ENCODE results near the gene FAM219A.
"Not testable (repeated sequence)": the region's sequence is repeated elsewhere in the genome, so short reads cannot be mapped to it uniquely, and the experiment has no call there.

The FAM219A gene

DNA sequence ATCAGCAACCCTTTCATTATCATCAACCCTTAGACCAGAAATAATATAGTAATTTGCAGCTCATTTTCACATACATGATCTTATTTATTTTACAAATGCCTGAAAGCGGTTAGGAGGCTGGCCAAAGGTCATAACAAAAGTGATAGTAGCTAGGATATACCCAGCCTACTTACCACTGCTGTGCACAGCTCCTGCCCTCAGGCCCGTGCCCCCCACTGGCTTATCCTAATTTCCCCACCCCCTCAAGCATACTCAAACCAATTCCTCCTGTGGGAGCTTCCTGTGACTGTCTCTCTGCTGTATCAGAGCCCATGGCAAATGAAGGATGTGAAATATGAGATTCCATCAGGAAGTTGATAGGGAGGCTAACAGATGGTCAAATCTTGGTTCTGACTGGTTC, 14.8 kb downstream of the FAM219A start:
- H3K4me1 ChIP-seq (ENCODE audit: insufficient read depth, low read length), result peaks cover 12% of the 10 kb centered on the region
- no peak overlapping the region for H3K9ac ChIP-seq (ENCODE audit: low read depth, low read length)
- no peaks in the 10 kb centered on the region; the same call in 1 of the 2 replicates for H3K9me3 ChIP-seq (ENCODE audit: control insufficient read depth, insufficient read depth, low read length)
- H3K36me3 ChIP-seq (ENCODE audit: insufficient read depth, low read length), result no peaks in the 10 kb centered on the region

- Histone ChIP-seq H3K36me3 (ENCODE audit: insufficient read depth, low read length) (no peaks in the 10 kb centered on the region), H3K9me3 (ENCODE audit: control insufficient read depth, insufficient read depth, low read length) (no peaks in the 10 kb centered on the region; the same call in 1 of the 2 replicates), H3K9ac (ENCODE audit: low read depth, low read length) (no peak overlapping the region), H3K4me1 (ENCODE audit: insufficient read depth, low read length) (peaks cover 12% of the 10 kb centered on the region)
Observed at GRCh38 chr9:34442770-34443169, 15.6 kb downstream of the FAM219A start.

- peaks cover 12% of the 10 kb centered on the region for H3K4me1 ChIP-seq (ENCODE audit: insufficient read depth, low read length)
- H3K36me3 ChIP-seq (ENCODE audit: insufficient read depth, low read length), result no peaks in the 10 kb centered on the region
- H3K9ac ChIP-seq (ENCODE audit: low read depth, low read length), result no peak overlapping the region
- H3K9me3 ChIP-seq (ENCODE audit: control insufficient read depth, insufficient read depth, low read length), result no peaks in the 10 kb centered on the region; the same call in 1 of the 2 replicates
Observed at GRCh38 chr9:34440017-34440416, 18.4 kb downstream of the FAM219A start.

GRCh38 chr9:34438465-34438864, 19.9 kb downstream of the FAM219A start:
- not testable (repeated sequence) for H3K36me3 ChIP-seq (ENCODE audit: insufficient read depth, low read length); H3K9ac ChIP-seq (ENCODE audit: low read depth, low read length); H3K4me1 ChIP-seq (ENCODE audit: insufficient read depth, low read length); H3K9me3 ChIP-seq (ENCODE audit: control insufficient read depth, insufficient read depth, low read length)

GRCh38 chr9:34437926-34438307, 20.5 kb downstream of the FAM219A start:
- H3K36me3 ChIP-seq (ENCODE audit: insufficient read depth, low read length); H3K9ac ChIP-seq (ENCODE audit: low read depth, low read length); H3K9me3 ChIP-seq (ENCODE audit: control insufficient read depth, insufficient read depth, low read length); H3K4me1 ChIP-seq (ENCODE audit: insufficient read depth, low read length): not testable (repeated sequence)

GRCh38 chr9:34437006-34437925, 21.1 kb downstream of the FAM219A start:
- no peaks in the 10 kb centered on the region for H3K4me1 ChIP-seq (ENCODE audit: insufficient read depth, low read length)
- H3K36me3 ChIP-seq (ENCODE audit: insufficient read depth, low read length), result no peaks in the 10 kb centered on the region
- no peak overlapping the region for H3K9ac ChIP-seq (ENCODE audit: low read depth, low read length)
- no peaks in the 10 kb centered on the region; the same call in 1 of the 2 replicates for H3K9me3 ChIP-seq (ENCODE audit: control insufficient read depth, insufficient read depth, low read length)

DNA sequence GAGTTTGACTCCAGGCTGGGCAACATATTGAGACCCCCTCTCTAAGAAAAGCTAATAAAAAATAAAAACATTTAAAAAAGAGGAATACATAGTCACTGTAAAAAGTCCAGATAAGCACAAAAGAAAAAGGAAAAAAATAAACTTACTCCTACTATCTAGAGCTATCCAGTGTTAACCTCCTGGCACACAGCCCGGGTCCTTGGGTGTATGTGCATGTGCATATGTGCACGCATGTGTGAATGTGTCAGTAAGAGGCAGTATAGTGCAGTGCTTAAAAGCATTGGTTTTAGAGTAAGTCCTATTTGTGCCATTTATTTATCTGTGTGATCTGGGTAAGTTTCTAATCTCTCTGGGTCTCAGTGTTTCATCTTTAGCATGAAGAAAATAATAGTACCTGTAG, 26.7 kb downstream of the FAM219A start:
- no peaks in the 10 kb centered on the region for H3K4me1 ChIP-seq (ENCODE audit: insufficient read depth, low read length)
- no peak overlapping the region for H3K9ac ChIP-seq (ENCODE audit: low read depth, low read length)
- H3K9me3 ChIP-seq (ENCODE audit: control insufficient read depth, insufficient read depth, low read length), result no peaks in the 10 kb centered on the region
- no peaks in the 10 kb centered on the region for H3K36me3 ChIP-seq (ENCODE audit: insufficient read depth, low read length)

GRCh38 chr9:34430843-34431437, 27.4 kb downstream of the FAM219A start:
- Histone ChIP-seq H3K4me1 (ENCODE audit: insufficient read depth, low read length) (no peaks in the 10 kb centered on the region), H3K9me3 (ENCODE audit: control insufficient read depth, insufficient read depth, low read length) (no peaks in the 10 kb centered on the region), H3K36me3 (ENCODE audit: insufficient read depth, low read length) (no peaks in the 10 kb centered on the region), H3K9ac (ENCODE audit: low read depth, low read length) (no peak overlapping the region)

- Histone ChIP-seq H3K36me3 (ENCODE audit: insufficient read depth, low read length) (no peaks in the 10 kb centered on the region), H3K9me3 (ENCODE audit: control insufficient read depth, insufficient read depth, low read length) (no peaks in the 10 kb centered on the region), H3K4me1 (ENCODE audit: insufficient read depth, low read length) (no peaks in the 10 kb centered on the region), H3K9ac (ENCODE audit: low read depth, low read length) (no peak overlapping the region)
Observed at GRCh38 chr9:34428325-34428958, 29.9 kb downstream of the FAM219A start.

DNA sequence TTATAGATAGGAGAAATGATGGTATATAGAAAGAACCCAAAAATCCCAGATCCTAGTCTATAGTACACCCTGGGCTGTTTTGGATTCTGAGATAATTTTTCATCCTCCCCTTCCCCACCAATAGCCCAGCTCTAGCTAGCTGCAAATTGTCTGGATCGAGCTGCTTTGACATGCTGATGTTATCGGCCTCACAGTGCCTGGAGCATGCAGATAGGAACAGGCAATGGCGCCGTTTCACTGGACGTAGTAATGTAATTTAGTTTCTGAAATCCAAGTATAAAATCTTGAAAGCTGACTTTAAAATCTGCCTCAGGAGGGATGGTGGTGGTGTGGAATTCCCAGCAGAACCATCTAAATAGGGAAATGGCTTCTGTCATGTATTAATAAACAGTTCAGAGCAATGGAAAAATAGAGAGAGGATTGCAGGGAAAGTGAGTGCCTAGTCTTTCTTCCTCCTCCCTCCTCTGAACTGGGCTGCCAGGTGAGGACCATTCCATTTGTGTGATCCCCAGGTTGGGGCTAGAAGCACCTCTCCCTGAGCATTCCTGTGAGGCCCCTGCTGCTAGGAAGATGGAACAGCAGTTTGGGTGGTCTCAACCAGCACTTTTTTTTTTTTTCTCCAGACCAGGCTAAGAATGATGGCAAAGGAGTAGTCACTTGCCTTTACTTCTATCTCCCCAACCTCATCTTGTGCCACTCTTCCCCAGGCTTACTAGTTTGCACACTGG, 31.9 kb downstream of the FAM219A start:
- Histone ChIP-seq H3K36me3 (ENCODE audit: insufficient read depth, low read length) (no peaks in the 10 kb centered on the region), H3K4me1 (ENCODE audit: insufficient read depth, low read length) (no peaks in the 10 kb centered on the region), H3K9me3 (ENCODE audit: control insufficient read depth, insufficient read depth, low read length) (no peaks in the 10 kb centered on the region), H3K9ac (ENCODE audit: low read depth, low read length) (no peak overlapping the region)

- H3K9me3 ChIP-seq (ENCODE audit: control insufficient read depth, insufficient read depth, low read length), result no peaks in the 10 kb centered on the region
- no peaks in the 10 kb centered on the region for H3K36me3 ChIP-seq (ENCODE audit: insufficient read depth, low read length)
- H3K4me1 ChIP-seq (ENCODE audit: insufficient read depth, low read length), result peaks cover 7% of the 10 kb centered on the region; the same call in 1 of the 2 replicates
- H3K9ac ChIP-seq (ENCODE audit: low read depth, low read length), result no peak overlapping the region
Observed at GRCh38 chr9:34419716-34420504, 38.5 kb downstream of the FAM219A start.

GRCh38 chr9:34417734-34418133, 40.6 kb downstream of the FAM219A start:
- H3K9me3 ChIP-seq (ENCODE audit: control insufficient read depth, insufficient read depth, low read length), result no peaks in the 10 kb centered on the region

DNA sequence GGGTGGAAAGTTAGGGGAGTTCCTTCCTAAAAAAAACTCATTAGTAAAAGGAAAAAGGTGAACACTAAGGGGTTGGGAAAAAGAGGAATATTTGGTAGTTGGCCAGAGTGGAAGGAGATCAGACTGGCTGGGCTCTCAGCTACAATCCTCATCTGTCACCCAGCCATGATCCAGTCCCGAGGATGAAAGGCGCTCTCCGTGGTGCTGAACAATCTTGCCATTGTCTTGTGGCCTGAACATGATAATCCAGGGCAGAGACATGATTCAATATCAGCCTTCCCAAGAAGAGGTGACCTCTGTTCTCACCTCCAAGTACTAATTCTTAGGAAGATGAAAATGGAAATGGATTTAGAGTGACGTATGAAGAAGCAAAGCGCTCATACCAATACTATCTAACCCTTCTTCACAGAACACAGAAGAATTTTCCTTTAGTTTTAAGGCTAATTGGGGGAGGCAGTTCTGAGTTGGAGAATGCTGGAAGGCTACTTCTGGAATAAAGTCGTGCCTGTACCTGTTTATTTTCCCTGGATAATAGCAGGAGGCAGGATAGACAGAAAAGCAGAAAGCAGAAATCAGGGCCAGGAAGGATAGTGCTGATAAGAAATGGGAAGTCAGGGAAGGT, 45.0 kb downstream of the FAM219A start:
- Histone ChIP-seq H3K9me3 (ENCODE audit: control insufficient read depth, insufficient read depth, low read length) (no peaks in the 10 kb centered on the region), H3K9ac (ENCODE audit: low read depth, low read length) (no peak overlapping the region), H3K36me3 (ENCODE audit: insufficient read depth, low read length) (no peaks in the 10 kb centered on the region), H3K4me1 (ENCODE audit: insufficient read depth, low read length) (no peaks in the 10 kb centered on the region)

More at GRCh38 chr9:34417734-34418133, 40.6 kb downstream of the FAM219A start:
- Histone ChIP-seq H3K4me1 (ENCODE audit: insufficient read depth, low read length) (peaks cover 7% of the 10 kb centered on the region; the same call in 1 of the 2 replicates), H3K9ac (ENCODE audit: low read depth, low read length) (no peak overlapping the region), H3K36me3 (ENCODE audit: insufficient read depth, low read length) (no peaks in the 10 kb centered on the region)

Data from ES-I3 (cell line).